ENCODE data around the gene TMEM87B. TPM values are rescaled to one million over a fixed set of nuclear protein-coding genes. Genes with fewer than 3 reads are reported as not detected.
"Not testable (repeated sequence)": the region's sequence is repeated elsewhere in the genome, so short reads cannot be mapped to it uniquely, and the experiment has no call there.

Gene TMEM87B
- total and polyA plus RNA-seq, 10 donors: 10.4 to 39.9 (median 32.9) TPM

- no peak for DNase-seq
- TF ChIP-seq POLR2AphosphoS5 (IDR thresholded peaks at IDR 0.05) (no peak), CTCF (IDR thresholded peaks at IDR 0.05 in 8 of 11, conservative IDR thresholded peaks at IDR 0.05 in 3 of 11) (no peak), POLR2A (IDR thresholded peaks at IDR 0.05) (no peak)
- H3K27me3 ChIP-seq (replicated peaks in 1 of 7): no peaks in the 10 kb centered on the region
- intact Hi-C loops (cut with DNase I; ENCODE audit: low total_unique reads): no loop called here
- peaks cover 0 to 100% (median 69%) of the 10 kb centered on the region in 6 donors for H3K36me3 ChIP-seq
- H3K9me3 ChIP-seq: no peaks in the 10 kb centered on the region
- 63 to 92% (median 72%) methylated on average over 5 of the region's 5 CpGs for WGBS, 5 donors
- H3K4me1 ChIP-seq: peaks cover 0 to 55% (median 10%) of the 10 kb centered on the region in 6 donors
- no peak overlapping the region for H3K4me3 ChIP-seq
- no peak overlapping the region for H3K27ac ChIP-seq
These were observed 10.4 kb downstream of the TMEM87B start for GRCh38 chr2:112065486-112065885.

- intact Hi-C loops (cut with DNase I; ENCODE audit: low total_unique reads): no loop called here
- no peak for DNase-seq
- Histone ChIP-seq H3K36me3 (peaks cover 0 to 100% (median 69%) of the 10 kb centered on the region in 6 donors), H3K9me3 (no peaks in the 10 kb centered on the region), H3K27ac (no peak overlapping the region), H3K27me3 (replicated peaks in 1 of 7) (no peaks in the 10 kb centered on the region), H3K4me1 (peaks cover 0 to 50% (median 10%) of the 10 kb centered on the region in 6 donors), H3K4me3 (no peak overlapping the region)
- TF ChIP-seq CTCF (IDR thresholded peaks at IDR 0.05 in 8 of 11, conservative IDR thresholded peaks at IDR 0.05 in 3 of 11) (no peak), POLR2AphosphoS5 (IDR thresholded peaks at IDR 0.05) (no peak), POLR2A (IDR thresholded peaks at IDR 0.05) (no peak)
- WGBS, 5 donors: 74 to 94% (median 90%) methylated on average over 1 of the region's 1 CpG
These were observed 10.9 kb downstream of the TMEM87B start for GRCh38 chr2:112065966-112066365.

- intact Hi-C loops (cut with DNase I; ENCODE audit: low total_unique reads); H3K4me3 ChIP-seq; DNase-seq; H3K27me3 ChIP-seq (replicated peaks in 1 of 7); H3K27ac ChIP-seq; H3K9me3 ChIP-seq: not testable (repeated sequence)
- Histone ChIP-seq H3K36me3 (peaks cover 0 to 100% (median 62%) of the 10 kb centered on the region in 6 donors), H3K4me1 (peaks cover 0 to 24% (median 10%) of the 10 kb centered on the region in 6 donors)
These were observed 14.7 kb downstream of the TMEM87B start for GRCh38 chr2:112069794-112070193.

- H3K27ac ChIP-seq: no peak overlapping the region
- DNase-seq: no peak
- H3K9me3 ChIP-seq: peaks cover 0 to 8% (median 0%) of the 10 kb centered on the region in 8 donors
- H3K27me3 ChIP-seq (replicated peaks in 1 of 7): no peaks in the 10 kb centered on the region
- no peak for TF ChIP-seq POLR2AphosphoS5 (IDR thresholded peaks at IDR 0.05)
- no peak for TF ChIP-seq CTCF (IDR thresholded peaks at IDR 0.05 in 8 of 11, conservative IDR thresholded peaks at IDR 0.05 in 3 of 11)
- no peak for TF ChIP-seq POLR2A (IDR thresholded peaks at IDR 0.05)
- 84 to 96% (median 90%) methylated on average over 3 of the region's 3 CpGs for WGBS, 5 donors
- H3K36me3 ChIP-seq: peaks cover 0 to 100% (median 45%) of the 10 kb centered on the region in 6 donors
- peaks cover 0 to 28% (median 18%) of the 10 kb centered on the region in 6 donors for H3K4me1 ChIP-seq
- intact Hi-C loops (cut with DNase I; ENCODE audit: low total_unique reads): no loop called here
- no peak overlapping the region for H3K4me3 ChIP-seq
These were observed 18.8 kb downstream of the TMEM87B start for GRCh38 chr2:112073875-112074274.

GRCh38 chr2:112074506-112074905 is 19.4 kb downstream of the TMEM87B start:
- Histone ChIP-seq H3K9me3 (peaks cover 0 to 8% (median 0%) of the 10 kb centered on the region in 8 donors), H3K36me3 (peaks cover 0 to 100% (median 45%) of the 10 kb centered on the region in 6 donors), H3K27me3 (replicated peaks in 1 of 7) (no peaks in the 10 kb centered on the region), H3K4me1 (peaks cover 0 to 28% (median 18%) of the 10 kb centered on the region in 6 donors), H3K4me3 (no peak overlapping the region), H3K27ac (no peak overlapping the region)
- intact Hi-C loops (cut with DNase I; ENCODE audit: low total_unique reads): no loop called here
- no peak for DNase-seq
- 93 to 98% (median 95%) methylated on average over 1 of the region's 1 CpG for WGBS, 5 donors
- TF ChIP-seq CTCF (IDR thresholded peaks at IDR 0.05 in 8 of 11, conservative IDR thresholded peaks at IDR 0.05 in 3 of 11): no peak
- no peak for TF ChIP-seq POLR2A (IDR thresholded peaks at IDR 0.05)
- no peak for TF ChIP-seq POLR2AphosphoS5 (IDR thresholded peaks at IDR 0.05)
